HepG2 (cell line): Measurements from ENCODE around the gene STC2. TPM values are rescaled to one million over a fixed set of nuclear protein-coding genes. Genes with fewer than 3 reads are reported as not detected.

Source experiments
- CENPT ChIP-seq: sonication (generic); formaldehyde crosslinking; IDR thresholded peaks from 2 replicates; pipeline ENCODE4 v1.8.0; 2022; ENCODE audit warnings: low read depth, mild to moderate bottlenecking, moderate library complexity, missing genetic modification reagents
- ETV5 ChIP-seq: IDR thresholded peaks from 2 replicates; pipeline ENCODE4 v1.6.1; 2018; ENCODE audit warnings: missing biosample characterization, missing genetic modification reagents, inconsistent platforms, borderline replicate concordance
- EZH2 ChIP-seq: conservative IDR thresholded peaks from 2 replicates; pipeline ENCODE4 v1.6.1; 2012; ENCODE audit warnings: mild to moderate bottlenecking, low read depth, low read length, moderate library complexity
- KLF6 ChIP-seq: IDR thresholded peaks from 2 replicates; pipeline ENCODE4 v1.8.0; 2016; ENCODE audit warnings: missing biosample characterization, missing genetic modification reagents
- MAFK ChIP-seq, 2 experiments: IDR thresholded peaks in 1 of 2; conservative IDR thresholded peaks in 1 of 2; 2 replicates each; pipeline ENCODE4 v1.6.1; 2011; ENCODE audit warnings: improper control_type of control experiment in 2 of 2, low read length in 2 of 2
- NFIB ChIP-seq: sonication (generic); formaldehyde crosslinking; IDR thresholded peaks from 2 replicates; pipeline ENCODE4 v1.9.0; 2021; ENCODE audit warnings: missing genetic modification reagents, mild to moderate bottlenecking, borderline replicate concordance
- SSRP1 ChIP-seq: IDR thresholded peaks from 2 replicates; pipeline ENCODE4 v1.6.1; 2016; ENCODE audit warnings: control low read depth
- YEATS4 ChIP-seq: sonication (generic); formaldehyde crosslinking; IDR thresholded peaks from 2 replicates; pipeline ENCODE4 v1.4.0; 2020; ENCODE audit warnings: missing genetic modification reagents, borderline replicate concordance
- ZNF326 ChIP-seq: sonication (generic); formaldehyde crosslinking; IDR thresholded peaks from 2 replicates; pipeline ENCODE4 v1.4.0; 2020; ENCODE audit warnings: missing genetic modification reagents, borderline replicate concordance
- ZNF7 ChIP-seq: IDR thresholded peaks from 2 replicates; pipeline ENCODE4 v1.6.1; 2016; ENCODE audit warnings: missing biosample characterization, missing genetic modification reagents
- ZNF746 ChIP-seq: sonication (generic); formaldehyde crosslinking; IDR thresholded peaks from 2 replicates; pipeline ENCODE4 v1.8.0; 2022; ENCODE audit warnings: mild to moderate bottlenecking, missing genetic modification reagents
- ZNF850 ChIP-seq: sonication (generic); formaldehyde crosslinking; conservative IDR thresholded peaks from 2 replicates; pipeline ENCODE4 v1.9.0; 2021; ENCODE audit warnings: mild to moderate bottlenecking, missing genetic modification reagents
- polyA plus RNA-seq, 8 experiments: library from polyadenylated mRNA; depleted of rRNA in 3 of 8; stranded (reverse) in 7 of 8; unstranded in 1 of 8; fragments of >200 nt; fragmentation: Illumina TruSeq in 4 of 8; extraction: Trizol in 4 of 8; gene quantifications; 2 replicates each; pipeline versions ENCODE4 v1.2.1 to v1.2.3, GENCODE V29; 2011 to 2016; ENCODE audit warnings: low read depth in 4 of 8, missing spikeins in 1 of 8, mixed read lengths in 1 of 8; ENCODE audit not compliant: insufficient read depth in 1 of 8
- total RNA-seq, 5 experiments: library from RNA; depleted of rRNA; stranded (reverse); fragments of >200 nt; fragmentation: Illumina TruSeq; extraction: Trizol; gene quantifications; 2 replicates each; pipeline ENCODE4 v1.2.3, GENCODE V29; 2016; ENCODE audit warnings: low read depth in 1 of 5
- TF ChIP-seq, protein P1 (sequence below): sonication (generic); formaldehyde crosslinking; IDR thresholded peaks from 2 replicates; pipeline ENCODE4 v1.5.1; 2020; ENCODE audit warnings: missing genetic modification reagents, mild to moderate bottlenecking, borderline replicate concordance
- TF ChIP-seq, protein P2 (sequence below), 2 experiments: IDR thresholded peaks; 2 replicates each; pipeline ENCODE4 v1.6.1; 2011 to 2012; ENCODE audit warnings: low read length in 2 of 2, borderline replicate concordance in 1 of 2, low read depth in 1 of 2, mild to moderate bottlenecking in 1 of 2, moderate library complexity in 1 of 2
- TF ChIP-seq, protein P3 (sequence below): sonication (generic); formaldehyde crosslinking; IDR thresholded peaks from 2 replicates; pipeline ENCODE4 v1.4.0; 2020; ENCODE audit warnings: missing genetic modification reagents

Gene STC2
- total and polyA plus RNA-seq, 2 of the 13 experiments (the other 11 are each of a cell fraction or from before 2014, with no cell fraction given), result 27.1 to 69.2 TPM

DNA sequence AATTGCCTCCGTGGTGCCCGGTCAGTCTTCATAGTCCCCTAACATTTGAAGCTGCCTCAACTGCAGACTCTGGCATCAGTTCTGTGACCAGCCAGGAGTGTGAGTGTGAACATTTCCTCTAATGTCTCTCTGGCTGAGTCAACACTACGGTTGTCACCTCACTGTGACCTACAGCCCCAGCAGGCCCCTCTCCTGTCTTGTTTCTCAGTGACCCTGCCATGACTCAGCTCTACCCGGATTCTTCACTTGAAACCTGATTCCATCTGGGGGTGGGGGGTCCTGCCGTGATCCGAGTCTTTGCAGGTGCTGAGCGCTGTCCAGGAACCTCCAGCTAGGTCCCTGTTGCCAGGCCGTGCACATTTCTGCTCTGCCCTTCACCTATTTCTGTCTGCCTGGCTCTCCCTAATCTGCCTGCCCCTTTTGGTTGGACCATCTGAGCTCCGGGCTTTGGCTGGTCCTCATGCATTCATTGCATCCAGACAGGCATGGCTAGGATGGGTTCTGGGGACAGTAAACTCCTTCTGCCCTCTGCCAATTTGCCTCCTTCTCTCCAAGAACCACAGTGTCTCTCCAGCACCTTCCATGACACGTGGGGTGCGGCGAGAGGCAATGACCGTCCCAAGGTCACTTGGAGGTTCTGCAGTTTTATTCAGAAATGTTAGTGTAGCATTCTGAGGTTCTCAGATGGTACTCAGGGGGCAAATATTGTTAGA lies 24.2 kb downstream of the STC2 start (continued):
- TF ChIP-seq, protein P1, sequence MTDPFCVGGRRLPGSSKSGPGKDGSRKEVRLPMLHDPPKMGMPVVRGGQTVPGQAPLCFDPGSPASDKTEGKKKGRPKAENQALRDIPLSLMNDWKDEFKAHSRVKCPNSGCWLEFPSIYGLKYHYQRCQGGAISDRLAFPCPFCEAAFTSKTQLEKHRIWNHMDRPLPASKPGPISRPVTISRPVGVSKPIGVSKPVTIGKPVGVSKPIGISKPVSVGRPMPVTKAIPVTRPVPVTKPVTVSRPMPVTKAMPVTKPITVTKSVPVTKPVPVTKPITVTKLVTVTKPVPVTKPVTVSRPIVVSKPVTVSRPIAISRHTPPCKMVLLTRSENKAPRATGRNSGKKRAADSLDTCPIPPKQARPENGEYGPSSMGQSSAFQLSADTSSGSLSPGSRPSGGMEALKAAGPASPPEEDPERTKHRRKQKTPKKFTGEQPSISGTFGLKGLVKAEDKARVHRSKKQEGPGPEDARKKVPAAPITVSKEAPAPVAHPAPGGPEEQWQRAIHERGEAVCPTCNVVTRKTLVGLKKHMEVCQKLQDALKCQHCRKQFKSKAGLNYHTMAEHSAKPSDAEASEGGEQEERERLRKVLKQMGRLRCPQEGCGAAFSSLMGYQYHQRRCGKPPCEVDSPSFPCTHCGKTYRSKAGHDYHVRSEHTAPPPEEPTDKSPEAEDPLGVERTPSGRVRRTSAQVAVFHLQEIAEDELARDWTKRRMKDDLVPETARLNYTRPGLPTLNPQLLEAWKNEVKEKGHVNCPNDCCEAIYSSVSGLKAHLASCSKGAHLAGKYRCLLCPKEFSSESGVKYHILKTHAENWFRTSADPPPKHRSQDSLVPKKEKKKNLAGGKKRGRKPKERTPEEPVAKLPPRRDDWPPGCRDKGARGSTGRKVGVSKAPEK (CRISPR knock-in tag), result no peak; the same call in 1 of the 2 replicates
- TF ChIP-seq ZNF326 (CRISPR knock-in tag) (no peak), ETV5 (CRISPR knock-in tag) (no peak; the same call in 1 of the 2 replicates), EZH2 (no peak), CENPT (CRISPR knock-in tag) (no peak), ZNF7 (CRISPR knock-in tag) (no peak), YEATS4 (peak; percentile 32; the same call in 1 of the 2 replicates), ZNF850 (CRISPR knock-in tag) (no peak), MAFK (conservative IDR thresholded peaks at IDR 0.05 in 1 of 2, IDR thresholded peaks at IDR 0.05 in 1 of 2; ENCODE audit: low read length in 2 of 2) (peak; percentile 57 to 73), KLF6 (no peak), NFIB (CRISPR knock-in tag) (no peak), ZNF746 (CRISPR knock-in tag) (no peak; the same call in 1 of the 2 replicates), SSRP1 (CRISPR knock-in tag) (no peak)
- TF ChIP-seq, protein P2, sequence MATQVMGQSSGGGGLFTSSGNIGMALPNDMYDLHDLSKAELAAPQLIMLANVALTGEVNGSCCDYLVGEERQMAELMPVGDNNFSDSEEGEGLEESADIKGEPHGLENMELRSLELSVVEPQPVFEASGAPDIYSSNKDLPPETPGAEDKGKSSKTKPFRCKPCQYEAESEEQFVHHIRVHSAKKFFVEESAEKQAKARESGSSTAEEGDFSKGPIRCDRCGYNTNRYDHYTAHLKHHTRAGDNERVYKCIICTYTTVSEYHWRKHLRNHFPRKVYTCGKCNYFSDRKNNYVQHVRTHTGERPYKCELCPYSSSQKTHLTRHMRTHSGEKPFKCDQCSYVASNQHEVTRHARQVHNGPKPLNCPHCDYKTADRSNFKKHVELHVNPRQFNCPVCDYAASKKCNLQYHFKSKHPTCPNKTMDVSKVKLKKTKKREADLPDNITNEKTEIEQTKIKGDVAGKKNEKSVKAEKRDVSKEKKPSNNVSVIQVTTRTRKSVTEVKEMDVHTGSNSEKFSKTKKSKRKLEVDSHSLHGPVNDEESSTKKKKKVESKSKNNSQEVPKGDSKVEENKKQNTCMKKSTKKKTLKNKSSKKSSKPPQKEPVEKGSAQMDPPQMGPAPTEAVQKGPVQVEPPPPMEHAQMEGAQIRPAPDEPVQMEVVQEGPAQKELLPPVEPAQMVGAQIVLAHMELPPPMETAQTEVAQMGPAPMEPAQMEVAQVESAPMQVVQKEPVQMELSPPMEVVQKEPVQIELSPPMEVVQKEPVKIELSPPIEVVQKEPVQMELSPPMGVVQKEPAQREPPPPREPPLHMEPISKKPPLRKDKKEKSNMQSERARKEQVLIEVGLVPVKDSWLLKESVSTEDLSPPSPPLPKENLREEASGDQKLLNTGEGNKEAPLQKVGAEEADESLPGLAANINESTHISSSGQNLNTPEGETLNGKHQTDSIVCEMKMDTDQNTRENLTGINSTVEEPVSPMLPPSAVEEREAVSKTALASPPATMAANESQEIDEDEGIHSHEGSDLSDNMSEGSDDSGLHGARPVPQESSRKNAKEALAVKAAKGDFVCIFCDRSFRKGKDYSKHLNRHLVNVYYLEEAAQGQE (IDR thresholded peaks at IDR 0.05; ENCODE audit: borderline replicate concordance in 1 of 2, low read depth in 1 of 2, low read length in 2 of 2), result peak in 1 of 2 experiments; percentile 63; a peak in 3 of 4 replicates
- TF ChIP-seq, protein P3, sequence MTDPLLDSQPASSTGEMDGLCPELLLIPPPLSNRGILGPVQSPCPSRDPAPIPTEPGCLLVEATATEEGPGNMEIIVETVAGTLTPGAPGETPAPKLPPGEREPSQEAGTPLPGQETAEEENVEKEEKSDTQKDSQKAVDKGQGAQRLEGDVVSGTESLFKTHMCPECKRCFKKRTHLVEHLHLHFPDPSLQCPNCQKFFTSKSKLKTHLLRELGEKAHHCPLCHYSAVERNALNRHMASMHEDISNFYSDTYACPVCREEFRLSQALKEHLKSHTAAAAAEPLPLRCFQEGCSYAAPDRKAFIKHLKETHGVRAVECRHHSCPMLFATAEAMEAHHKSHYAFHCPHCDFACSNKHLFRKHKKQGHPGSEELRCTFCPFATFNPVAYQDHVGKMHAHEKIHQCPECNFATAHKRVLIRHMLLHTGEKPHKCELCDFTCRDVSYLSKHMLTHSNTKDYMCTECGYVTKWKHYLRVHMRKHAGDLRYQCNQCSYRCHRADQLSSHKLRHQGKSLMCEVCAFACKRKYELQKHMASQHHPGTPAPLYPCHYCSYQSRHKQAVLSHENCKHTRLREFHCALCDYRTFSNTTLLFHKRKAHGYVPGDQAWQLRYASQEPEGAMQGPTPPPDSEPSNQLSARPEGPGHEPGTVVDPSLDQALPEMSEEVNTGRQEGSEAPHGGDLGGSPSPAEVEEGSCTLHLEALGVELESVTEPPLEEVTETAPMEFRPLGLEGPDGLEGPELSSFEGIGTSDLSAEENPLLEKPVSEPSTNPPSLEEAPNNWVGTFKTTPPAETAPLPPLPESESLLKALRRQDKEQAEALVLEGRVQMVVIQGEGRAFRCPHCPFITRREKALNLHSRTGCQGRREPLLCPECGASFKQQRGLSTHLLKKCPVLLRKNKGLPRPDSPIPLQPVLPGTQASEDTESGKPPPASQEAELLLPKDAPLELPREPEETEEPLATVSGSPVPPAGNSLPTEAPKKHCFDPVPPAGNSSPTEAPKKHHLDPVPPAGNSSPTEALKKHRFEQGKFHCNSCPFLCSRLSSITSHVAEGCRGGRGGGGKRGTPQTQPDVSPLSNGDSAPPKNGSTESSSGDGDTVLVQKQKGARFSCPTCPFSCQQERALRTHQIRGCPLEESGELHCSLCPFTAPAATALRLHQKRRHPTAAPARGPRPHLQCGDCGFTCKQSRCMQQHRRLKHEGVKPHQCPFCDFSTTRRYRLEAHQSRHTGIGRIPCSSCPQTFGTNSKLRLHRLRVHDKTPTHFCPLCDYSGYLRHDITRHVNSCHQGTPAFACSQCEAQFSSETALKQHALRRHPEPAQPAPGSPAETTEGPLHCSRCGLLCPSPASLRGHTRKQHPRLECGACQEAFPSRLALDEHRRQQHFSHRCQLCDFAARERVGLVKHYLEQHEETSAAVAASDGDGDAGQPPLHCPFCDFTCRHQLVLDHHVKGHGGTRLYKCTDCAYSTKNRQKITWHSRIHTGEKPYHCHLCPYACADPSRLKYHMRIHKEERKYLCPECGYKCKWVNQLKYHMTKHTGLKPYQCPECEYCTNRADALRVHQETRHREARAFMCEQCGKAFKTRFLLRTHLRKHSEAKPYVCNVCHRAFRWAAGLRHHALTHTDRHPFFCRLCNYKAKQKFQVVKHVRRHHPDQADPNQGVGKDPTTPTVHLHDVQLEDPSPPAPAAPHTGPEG (CRISPR knock-in tag), result 0 out of 2 replicates have a peak, but pooled peaks have one; percentile 47
